Activated CD4-positive, CD25-positive, alpha-beta regulatory T cell (primary cell): ENCODE measurements around the gene CREG1.

ENCODE experiments used
- DNase-seq, 4 experiments: peaks; one replicate each; lab custom pipeline; 2025; lab: John Stamatoyannopoulos, UW

The CREG1 gene

GRCh38 chr1:167532375-167532774 lies 21.2 kb downstream of the CREG1 start:
- DNase-seq: no peak

- DNase-seq: no peak
These were observed 23.6 kb downstream of the CREG1 start for GRCh38 chr1:167529829-167530474.

- DNase-seq: no peak
These were observed 25.4 kb downstream of the CREG1 start for GRCh38 chr1:167528057-167528728.

- no peak for DNase-seq
These were observed 26.7 kb downstream of the CREG1 start for GRCh38 chr1:167526667-167527383.

GRCh38 chr1:167524651-167525050 lies 28.9 kb downstream of the CREG1 start:
- no peak for DNase-seq

- DNase-seq: no peak
These were observed 31.3 kb downstream of the CREG1 start for GRCh38 chr1:167522246-167522645.

GRCh38 chr1:167520711-167521206 lies 32.8 kb downstream of the CREG1 start:
- no peak for DNase-seq

- DNase-seq: peak; percentile 33 to 64 (median 57)
These were observed 35.2 kb downstream of the CREG1 start, which contains the start of gene CD247 for GRCh38 chr1:167518331-167518700. CD247 (minus strand) TSS chr1:167518529; CDS start chr1:167518465, 64 bp downstream.

- DNase-seq: peak; percentile 75 to 82 (median 78)
These were observed 35.8 kb downstream of the CREG1 start for GRCh38 chr1:167517535-167518330.

GRCh38 chr1:167516404-167517388 lies 36.9 kb downstream of the CREG1 start:
- peak in 3 of 4 experiments; percentile 22 to 40 (median 33) for DNase-seq

GRCh38 chr1:167515893-167516321 lies 37.7 kb downstream of the CREG1 start:
- DNase-seq: no peak

GRCh38 chr1:167515461-167515860 lies 38.1 kb downstream of the CREG1 start:
- DNase-seq: no peak

- DNase-seq: peak in 1 of 4 experiments; percentile 18
These were observed 39.3 kb downstream of the CREG1 start for GRCh38 chr1:167514288-167514687.

GRCh38 chr1:167512046-167512654 lies 41.4 kb downstream of the CREG1 start:
- no peak for DNase-seq

- DNase-seq: no peak
These were observed 42.1 kb downstream of the CREG1 start for GRCh38 chr1:167511374-167511986.

- no peak for DNase-seq
These were observed 42.7 kb downstream of the CREG1 start for GRCh38 chr1:167510881-167511280.

GRCh38 chr1:167510244-167510643 lies 43.3 kb downstream of the CREG1 start:
- no peak for DNase-seq

GRCh38 chr1:167509587-167509986 lies 44.0 kb downstream of the CREG1 start:
- DNase-seq: no peak

- DNase-seq: no peak
These were observed 45.8 kb downstream of the CREG1 start for GRCh38 chr1:167507719-167508118.

- DNase-seq: no peak
These were observed 49.1 kb downstream of the CREG1 start for GRCh38 chr1:167504467-167504827.
